Smooth muscle cell (in vitro differentiated cells): ENCODE data around the gene BCDIN3D. TPM values are rescaled to one million over a fixed set of nuclear protein-coding genes. Genes with fewer than 3 reads are reported as not detected.

Experiments
- DNase-seq: peaks from one replicate; lab custom pipeline; 2025; ENCODE audit not compliant: unreplicated experiment; lab: John Stamatoyannopoulos, UW
- H2AFZ ChIP-seq: fragments of 200-600 bp; sonication (generic); 2 replicates; pipeline ENCODE4 v1.6.0; 2016; ENCODE audit warnings: antibody characterized with exemption, low read depth, mild to moderate bottlenecking
- H3F3A ChIP-seq: fragments of 200-600 bp; sonication (generic); 2 replicates; pipeline ENCODE4 v1.6.0; 2017; ENCODE audit warnings: antibody characterized with exemption, low read depth
- H3K27ac ChIP-seq: fragments of 200-600 bp; sonication (generic); 2 replicates; pipeline ENCODE4 v1.5.1; 2016; ENCODE audit warnings: low read depth, mild to moderate bottlenecking
- H3K27me3 ChIP-seq: fragments of 200-600 bp; sonication (generic); 2 replicates; pipeline ENCODE4 v1.6.1; 2016; ENCODE audit warnings: low read depth, mild to moderate bottlenecking
- H3K36me3 ChIP-seq: fragments of 200-600 bp; sonication (generic); 2 replicates; pipeline ENCODE4 v1.5.1; 2016; ENCODE audit warnings: low read depth
- H3K4me1 ChIP-seq: fragments of 200-600 bp; sonication (generic); 2 replicates; pipeline ENCODE4 v1.5.1; 2016; ENCODE audit warnings: low read depth
- H3K4me2 ChIP-seq: fragments of 200-600 bp; sonication (generic); 2 replicates; pipeline ENCODE4 v1.6.0; 2016; ENCODE audit warnings: mild to moderate bottlenecking
- H3K4me3 ChIP-seq: fragments of 200-600 bp; sonication (generic); 2 replicates; pipeline ENCODE4 v1.5.1; 2016; ENCODE audit warnings: mild to moderate bottlenecking
- H3K79me2 ChIP-seq: fragments of 200-600 bp; sonication (generic); 2 replicates; pipeline ENCODE4 v1.6.0; 2016; ENCODE audit warnings: low read depth, mild to moderate bottlenecking
- H3K9ac ChIP-seq: fragments of 200-600 bp; sonication (generic); 2 replicates; pipeline ENCODE4 v1.6.0; 2016; ENCODE audit warnings: low read depth
- H3K9me3 ChIP-seq: fragments of 200-600 bp; sonication (generic); replicated peaks from 2 replicates; pipeline ENCODE4 v1.5.1; 2016; ENCODE audit warnings: low read depth
- H4K20me1 ChIP-seq: fragments of 200-600 bp; sonication (generic); 2 replicates; pipeline ENCODE4 v1.6.0; 2016; ENCODE audit warnings: low read depth
- CTCF ChIP-seq: fragments of 200-600 bp; sonication (generic); IDR thresholded peaks from 2 replicates; pipeline ENCODE4 v1.5.1; 2017; ENCODE audit warnings: borderline replicate concordance, mild to moderate bottlenecking, antibody characterized with exemption; ENCODE audit not compliant: insufficient read depth, poor library complexity, severe bottlenecking
- WGBS: methylation state at CpG from one replicate; pipeline ENCODE4 v1.1.7; 2016; ENCODE audit warnings: low lambda C conversion rate; 5-methylcytosine and 5-hydroxymethylcytosine counted together
- polyA plus RNA-seq: library from polyadenylated mRNA; unstranded; fragments of >200 nt; fragmentation: Nextera tagmentation; extraction: Ambion mirVana; gene quantifications from 2 replicates; pipeline ENCODE4 v1.2.1, GENCODE V29; 2016
- total RNA-seq: library from RNA; depleted of rRNA; stranded (reverse); fragments of >200 nt; gene quantifications from 2 replicates; pipeline ENCODE4 v1.2.3, GENCODE V29; 2014

The BCDIN3D gene
- total and polyA plus RNA-seq, 2 experiments from 2014 or later: 2.9 to 3.4 TPM

- no peaks in the 10 kb centered on the region for H3K9me3 ChIP-seq
- 98% methylated on average over 10 of the region's 10 CpGs for WGBS
- H3K4me1 ChIP-seq: peaks cover 18% of the 10 kb centered on the region
- no peak overlapping the region for H3K4me2 ChIP-seq
- no peaks in the 10 kb centered on the region for H4K20me1 ChIP-seq
- no peak overlapping the region for H3K27ac ChIP-seq
- no peak for DNase-seq
- no peaks in the 10 kb centered on the region for H3K27me3 ChIP-seq
- H2AFZ ChIP-seq: no peak overlapping the region
- peaks cover 12% of the 10 kb centered on the region for H3K79me2 ChIP-seq
- no peak overlapping the region for H3K4me3 ChIP-seq
- H3K9ac ChIP-seq: no peak overlapping the region
- H3F3A ChIP-seq: no peaks in the 10 kb centered on the region
- no peak for TF ChIP-seq CTCF
- H3K36me3 ChIP-seq: no peaks in the 10 kb centered on the region
These were observed 38.1 kb downstream of the BCDIN3D start for GRCh38 chr12:49804821-49805220.

- WGBS: 97% methylated on average over 12 of the region's 12 CpGs
- no peak for TF ChIP-seq CTCF
- H3K9ac ChIP-seq: no peak overlapping the region
- H3K9me3 ChIP-seq: no peaks in the 10 kb centered on the region
- no peak overlapping the region for H3K27ac ChIP-seq
- H2AFZ ChIP-seq: no peak overlapping the region
- DNase-seq: no peak
- H4K20me1 ChIP-seq: no peaks in the 10 kb centered on the region
- H3K79me2 ChIP-seq: peaks cover 5% of the 10 kb centered on the region
- H3K4me1 ChIP-seq: peaks cover 9% of the 10 kb centered on the region
- H3K36me3 ChIP-seq: no peaks in the 10 kb centered on the region
- H3K4me3 ChIP-seq: no peak overlapping the region
- no peaks in the 10 kb centered on the region for H3K27me3 ChIP-seq
- H3F3A ChIP-seq: no peaks in the 10 kb centered on the region
- no peak overlapping the region for H3K4me2 ChIP-seq
These were observed 39.0 kb downstream of the BCDIN3D start for GRCh38 chr12:49803693-49804450.

GRCh38 chr12:49801141-49802063 lies 41.5 kb downstream of the BCDIN3D start:
- 94% methylated on average over 17 of the region's 17 CpGs for WGBS
- Histone ChIP-seq H3K4me1 (no peaks in the 10 kb centered on the region), H4K20me1 (no peaks in the 10 kb centered on the region), H3K9ac (no peak overlapping the region), H2AFZ (no peak overlapping the region), H3K4me3 (no peak overlapping the region), H3F3A (no peaks in the 10 kb centered on the region), H3K27ac (no peak overlapping the region), H3K27me3 (no peaks in the 10 kb centered on the region), H3K9me3 (no peaks in the 10 kb centered on the region), H3K36me3 (no peaks in the 10 kb centered on the region), H3K4me2 (no peak overlapping the region), H3K79me2 (peaks cover 4% of the 10 kb centered on the region)
- TF ChIP-seq CTCF: no peak
- DNase-seq: no peak
